Neural cell (in vitro differentiated cells): ENCODE data around the gene CAP2.

Experiments
- RAD21 ChIP-seq: fragments of 450-650 bp; conservative IDR thresholded peaks from 2 replicates; pipeline ENCODE4 v1.6.1; 2014; ENCODE audit warnings: antibody characterized with exemption, mild to moderate bottlenecking, moderate library complexity
- SMC3 ChIP-seq: fragments of 450-650 bp; conservative IDR thresholded peaks from 2 replicates; pipeline ENCODE4 v1.6.1; 2014; ENCODE audit warnings: antibody characterized with exemption, mild to moderate bottlenecking, moderate library complexity; ENCODE audit not compliant: poor library complexity
- TF ChIP-seq, protein P1 (sequence below): fragments of 450-650 bp; IDR thresholded peaks from 2 replicates; pipeline ENCODE4 v1.5.1; 2014; ENCODE audit warnings: antibody characterized with exemption, mild to moderate bottlenecking, moderate library complexity; ENCODE audit not compliant: poor library complexity, severe bottlenecking

DNA sequence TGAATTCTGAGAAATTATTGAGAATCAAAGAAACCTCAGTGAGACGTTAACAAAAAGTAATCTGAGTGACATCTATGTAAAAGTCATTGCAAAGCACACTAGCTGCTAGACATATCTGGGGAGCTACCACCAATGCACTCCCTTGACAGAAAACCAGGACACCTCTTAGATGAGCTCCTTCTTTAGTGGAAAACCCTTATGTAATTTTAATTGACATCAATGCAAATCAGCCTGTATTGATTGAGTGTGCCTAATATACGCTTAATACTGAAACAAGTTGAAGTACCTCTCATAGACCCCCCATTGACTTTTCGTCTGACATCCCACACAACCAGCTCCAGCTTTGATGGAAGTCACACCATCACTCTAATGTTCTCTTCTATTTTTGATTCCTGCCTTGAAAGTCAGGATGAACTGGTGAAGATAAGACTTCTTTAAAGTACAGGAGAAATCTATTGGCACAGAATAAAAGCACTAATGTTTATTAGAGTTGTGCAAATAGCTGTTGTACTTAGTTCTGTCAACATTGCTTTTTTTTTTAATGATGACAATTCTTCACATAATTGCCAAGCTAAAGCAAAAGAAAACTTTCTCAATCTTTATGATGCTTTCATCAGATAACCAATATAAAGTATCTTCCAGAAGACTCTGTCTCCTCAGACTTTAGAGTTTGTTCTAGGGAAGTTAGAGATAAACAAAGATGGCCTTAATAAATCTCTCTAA lies 108.7 kb downstream of the CAP2 start:
- TF ChIP-seq RAD21 (no peak), SMC3 (no peak)
- TF ChIP-seq, protein P1, sequence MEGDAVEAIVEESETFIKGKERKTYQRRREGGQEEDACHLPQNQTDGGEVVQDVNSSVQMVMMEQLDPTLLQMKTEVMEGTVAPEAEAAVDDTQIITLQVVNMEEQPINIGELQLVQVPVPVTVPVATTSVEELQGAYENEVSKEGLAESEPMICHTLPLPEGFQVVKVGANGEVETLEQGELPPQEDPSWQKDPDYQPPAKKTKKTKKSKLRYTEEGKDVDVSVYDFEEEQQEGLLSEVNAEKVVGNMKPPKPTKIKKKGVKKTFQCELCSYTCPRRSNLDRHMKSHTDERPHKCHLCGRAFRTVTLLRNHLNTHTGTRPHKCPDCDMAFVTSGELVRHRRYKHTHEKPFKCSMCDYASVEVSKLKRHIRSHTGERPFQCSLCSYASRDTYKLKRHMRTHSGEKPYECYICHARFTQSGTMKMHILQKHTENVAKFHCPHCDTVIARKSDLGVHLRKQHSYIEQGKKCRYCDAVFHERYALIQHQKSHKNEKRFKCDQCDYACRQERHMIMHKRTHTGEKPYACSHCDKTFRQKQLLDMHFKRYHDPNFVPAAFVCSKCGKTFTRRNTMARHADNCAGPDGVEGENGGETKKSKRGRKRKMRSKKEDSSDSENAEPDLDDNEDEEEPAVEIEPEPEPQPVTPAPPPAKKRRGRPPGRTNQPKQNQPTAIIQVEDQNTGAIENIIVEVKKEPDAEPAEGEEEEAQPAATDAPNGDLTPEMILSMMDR = no peak
